K562 (cell line): ENCODE results near the gene TMCC1. TPM values are rescaled to one million over a fixed set of nuclear protein-coding genes. Genes with fewer than 3 reads are reported as not detected.

Source experiments
- ATAC-seq: fragments of 200-7000 bp; cut with Tn5 transposase; 3 replicates; pipeline ENCODE4 v1.9.1; 2020; ENCODE audit warnings: moderate library complexity
- BruUV-seq: library from RNA; stranded (reverse); fragments of 400-500 nt; replicated peaks from 2 replicates; lab custom pipeline; 2021; lab: Mats Ljungman, UMichigan
- CTCF ChIA-PET: fragments of 300-600 bp; formaldehyde crosslinking; extraction: SDS; loops from one replicate; lab custom pipeline; 2021; ENCODE audit warnings: low intra/inter-chr PET ratio; lab: Yijun Ruan, JAX
- POLR2A ChIA-PET: fragments of 300-600, 350-650 bp; sonication (Branson Sonifier 250); formaldehyde crosslinking; extraction: SDS; loops from one replicate; lab custom pipeline; 2021; ENCODE audit warnings: antibody characterized with exemption, inconsistent platforms; lab: Yijun Ruan, JAX
- DNase-seq, 4 experiments: peaks; one replicate each; pipeline versions ENCODE4 v3.0.0 to v3.0.0-alpha.2; 2011 to 2018; ENCODE audit warnings: low spot score in 3 of 4, mixed read lengths in 3 of 4; ENCODE audit errors: extremely low read depth in 1 of 4
- FAIRE-seq: peaks from 2 replicates; lab custom pipeline; 2011; peaks lifted over from hg19 to GRCh38; lab: Jason Lieb, UNC
- H2AFZ ChIP-seq: 2 replicates; pipeline ENCODE4 v1.6.0; 2011; ENCODE audit warnings: low read depth, low read length, control low read depth, inconsistent platforms
- H3K27ac ChIP-seq: fragments of 200-600 bp; 3 replicates; pipeline ENCODE4 v1.8.0; 2011; ENCODE audit warnings: low read depth, mild to moderate bottlenecking, control low read depth, inconsistent platforms, low read length, moderate library complexity, mixed read lengths; ENCODE audit errors: extremely low read depth
- H3K27me3 ChIP-seq, 2 experiments: fragments of 300-600 bp in 1 of 2; 2 replicates in 1 of 2; 3 replicates in 1 of 2; pipeline versions ENCODE4 v1.6.0 to v1.8.0; 2011; ENCODE audit warnings: inconsistent platforms in 2 of 2, low read length in 2 of 2, mild to moderate bottlenecking in 1 of 2, mixed read lengths in 1 of 2, moderate library complexity in 1 of 2; ENCODE audit not compliant: control insufficient read depth in 2 of 2, insufficient read depth in 2 of 2
- H3K36me3 ChIP-seq: fragments of 300-600 bp; 3 replicates; pipeline ENCODE4 v1.8.0; 2011; ENCODE audit warnings: mild to moderate bottlenecking, low read length, inconsistent platforms; ENCODE audit not compliant: control insufficient read depth, insufficient read depth
- H3K4me1 ChIP-seq, 2 experiments: fragments of 200-600 bp in 1 of 2; replicated peaks in 1 of 2; 2 replicates in 1 of 2; 3 replicates in 1 of 2; pipeline versions ENCODE4 v1.5.1 to v1.8.0; 2011; ENCODE audit warnings: inconsistent platforms in 2 of 2, low read length in 2 of 2, mild to moderate bottlenecking in 1 of 2, mixed read lengths in 1 of 2, moderate library complexity in 1 of 2; ENCODE audit not compliant: control insufficient read depth in 2 of 2, insufficient read depth in 2 of 2
- H3K4me2 ChIP-seq: 2 replicates; pipeline ENCODE4 v1.6.1; 2011; ENCODE audit warnings: low read length, control low read depth, inconsistent platforms, mixed read lengths; ENCODE audit not compliant: insufficient read depth
- H3K4me3 ChIP-seq: fragments of 200-600 bp; sonication (generic), shearing (Covaris generic); 2 replicates; pipeline ENCODE4 v1.5.1; 2016; ENCODE audit warnings: control low read depth, inconsistent platforms
- H3K79me2 ChIP-seq: fragments of 200-600 bp; 3 replicates; pipeline ENCODE4 v1.8.0; 2011; ENCODE audit warnings: low read length, inconsistent platforms; ENCODE audit not compliant: control insufficient read depth, insufficient read depth
- H3K9ac ChIP-seq, 2 experiments: 2 replicates each; pipeline versions ENCODE4 v1.6.0 to v1.6.1; 2011; ENCODE audit warnings: low read depth in 2 of 2, low read length in 2 of 2, control low read depth in 1 of 2, inconsistent platforms in 1 of 2, mild to moderate bottlenecking in 1 of 2, mixed read lengths in 1 of 2; ENCODE audit not compliant: insufficient read depth in 1 of 2
- H3K9me1 ChIP-seq: one replicate; pipeline ENCODE4 v1.6.0; 2011; ENCODE audit warnings: inconsistent platforms, mild to moderate bottlenecking, low read length, moderate library complexity; ENCODE audit not compliant: control insufficient read depth, insufficient read depth
- H3K9me3 ChIP-seq: replicated peaks from 2 replicates; pipeline ENCODE4 v1.5.1; 2011; ENCODE audit warnings: low read depth, low read length, inconsistent platforms; ENCODE audit not compliant: control insufficient read depth, insufficient read depth
- H4K20me1 ChIP-seq: replicated peaks from 2 replicates; pipeline ENCODE4 v1.6.1; 2011; ENCODE audit warnings: low read length, inconsistent platforms, mixed read lengths; ENCODE audit not compliant: control insufficient read depth, insufficient read depth
- AFF1 ChIP-seq, 2 experiments: fragments of 450-650 bp; IDR thresholded peaks; 2 replicates each; pipeline ENCODE4 v1.6.1; 2018; ENCODE audit warnings: mild to moderate bottlenecking in 2 of 2, low read depth in 1 of 2; ENCODE audit not compliant: partially characterized antibody in 2 of 2
- CEBPG ChIP-seq, 3 experiments: fragments of 200-800 bp in 1 of 3; sonication (Bioruptor generic) in 1 of 3; sonication (generic) in 1 of 3; formaldehyde crosslinking in 1 of 3; IDR thresholded peaks in 2 of 3; conservative IDR thresholded peaks in 1 of 3; 2 replicates each; pipeline versions ENCODE4 v1.6.1 to v1.8.0; 2016 to 2022; ENCODE audit warnings: missing compliant biosample characterization in 2 of 3, missing genetic modification characterization in 2 of 3, mild to moderate bottlenecking in 1 of 3, missing genetic modification reagents in 1 of 3
- FOXP1 ChIP-seq: sonication (generic); formaldehyde crosslinking; IDR thresholded peaks from 2 replicates; pipeline ENCODE4 v1.8.0; 2022; ENCODE audit warnings: mild to moderate bottlenecking, missing genetic modification reagents
- KAT2B ChIP-seq: IDR thresholded peaks from one replicate; pipeline ENCODE4 v1.6.1; 2012; ENCODE audit warnings: low read depth, mild to moderate bottlenecking, control low read depth, inconsistent platforms, low read length, moderate library complexity
- NCOA1 ChIP-seq: fragments of 450-650 bp; IDR thresholded peaks from 2 replicates; pipeline ENCODE4 v1.6.1; 2016; ENCODE audit warnings: low read depth
- SMC3 ChIP-seq: conservative IDR thresholded peaks from 2 replicates; pipeline ENCODE4 v1.6.1; 2011; ENCODE audit warnings: low read depth, low read length, improper control_type of control experiment; ENCODE audit not compliant: insufficient read depth
- SUPT5H ChIP-seq: fragments of 450-650 bp; IDR thresholded peaks from 2 replicates; pipeline ENCODE4 v1.6.1; 2016
- XRCC5 ChIP-seq: fragments of 200-400 bp; formaldehyde crosslinking; IDR thresholded peaks from 2 replicates; pipeline ENCODE4 v1.6.1; 2017; ENCODE audit warnings: low read depth, mild to moderate bottlenecking, low read length
- ZNF311 ChIP-seq: fragments of 250-450 bp; sonication (Bioruptor Pico); IDR thresholded peaks from 2 replicates; pipeline ENCODE4 v1.4.0; 2020; ENCODE audit warnings: mild to moderate bottlenecking, moderate library complexity
- ZNF583 ChIP-seq: fragments of 250-450 bp; sonication (Bioruptor Pico); IDR thresholded peaks from 2 replicates; pipeline ENCODE4 v1.4.0; 2020
- WGBS: fragments of 100-300 bp; shearing (Covaris generic); methylation state at CpG from one replicate; pipeline ENCODE4 v1.1.6; 2016; ENCODE audit warnings: low coverage, mixed read lengths; ENCODE audit not compliant: insufficient coverage; ENCODE audit errors: missing lambda C conversion rate; 5-methylcytosine and 5-hydroxymethylcytosine counted together
- in situ Hi-C: fragments of 300-500 bp; cut with MboI; formaldehyde crosslinking; loops from 4 replicates; pipeline ENCODE4 v1.15.0; 2018; ENCODE audit warnings: inconsistent platforms, mixed read lengths
- intact Hi-C: fragments of 100-400 bp; cut with micrococcal nuclease; formaldehyde crosslinking; loops from 2 replicates; pipeline ENCODE4 v1.14.2; 2022
- polyA plus RNA-seq, 8 experiments: library from polyadenylated mRNA; depleted of rRNA in 4 of 8; stranded (reverse) in 5 of 8; unstranded in 3 of 8; fragments of >200 nt; fragmentation: Nextera tagmentation in 2 of 8; fragmentation: Illumina TruSeq in 1 of 8; extraction: Ambion mirVana in 2 of 8; extraction: Trizol in 1 of 8; gene quantifications; 2 replicates each; pipeline versions ENCODE4 v1.2.1 to v1.2.3, GENCODE V29; 2011 to 2014; ENCODE audit warnings: inconsistent platforms in 1 of 8, missing spikeins in 1 of 8
- total RNA-seq, 7 experiments: library from RNA; depleted of rRNA in 6 of 7; stranded (reverse); fragments of >200 nt in 6 of 7; fragmentation: Illumina TruSeq in 2 of 7; extraction: Trizol in 2 of 7; gene quantifications; 2 replicates each; pipeline versions ENCODE4 v1.2.1 to v1.2.3, GENCODE V29; 2011 to 2021; ENCODE audit warnings: low replicate concordance in 1 of 7

The TMCC1 gene
- total and polyA plus RNA-seq, 9 of the 15 experiments (the other 6 are each of a cell fraction or from before 2014, with no cell fraction given): 0.89 to 8.7 (median 4.0) TPM

- FAIRE-seq (no peak), ATAC-seq (no peak), DNase-seq (no peak)
- 27% methylated on average over 5 of the region's 6 CpGs for WGBS
- POLR2A ChIA-PET: no interaction called here
- H3K79me2 ChIP-seq: no peaks in the 10 kb centered on the region
- H3K36me3 ChIP-seq: no peaks in the 10 kb centered on the region
- H3K27ac ChIP-seq: no peak overlapping the region
- H2AFZ ChIP-seq: no peak overlapping the region
- H3K9me3 ChIP-seq: no peaks in the 10 kb centered on the region
- in situ Hi-C loops: no loop called here
- H3K4me3 ChIP-seq: no peak overlapping the region
- intact Hi-C loops: no loop called here
- H3K9me1 ChIP-seq: no peaks in the 10 kb centered on the region
- BruUV-seq: no TSS peak
- CTCF ChIA-PET: no interaction called here
- TF ChIP-seq FOXP1 (CRISPR knock-in tag) (no peak), CEBPG (CRISPR knock-in tag; IDR thresholded peaks at IDR 0.05) (no peak), CEBPG (tag; conservative IDR thresholded peaks at IDR 0.05 in 1 of 2, IDR thresholded peaks at IDR 0.05 in 1 of 2) (peak in 1 of 2 experiments; percentile 27; a peak in 1 of 4 replicates)
- no peak overlapping the region for H3K4me2 ChIP-seq
- no peak overlapping the region for H3K9ac ChIP-seq
- H3K27me3 ChIP-seq: no peaks in the 10 kb centered on the region
- H3K4me1 ChIP-seq: no peaks in the 10 kb centered on the region
- H4K20me1 ChIP-seq: no peaks in the 10 kb centered on the region
Observed at GRCh38 chr3:129723558-129724324, 169.8 kb downstream of the TMCC1 start.

- intact Hi-C loops: no loop called here
- H3K27me3 ChIP-seq: no peaks in the 10 kb centered on the region
- no peaks in the 10 kb centered on the region for H3K36me3 ChIP-seq
- CTCF ChIA-PET: no interaction called here
- H3K9me3 ChIP-seq: no peaks in the 10 kb centered on the region
- no peaks in the 10 kb centered on the region for H3K4me1 ChIP-seq
- in situ Hi-C loops: no loop called here
- POLR2A ChIA-PET: no interaction called here
- no peak overlapping the region for H3K27ac ChIP-seq
- FAIRE-seq (no peak), DNase-seq (no peak), ATAC-seq (no peak)
- H3K79me2 ChIP-seq: no peaks in the 10 kb centered on the region
- no TSS peak for BruUV-seq
- H3K9ac ChIP-seq: no peak overlapping the region
- no peaks in the 10 kb centered on the region for H3K9me1 ChIP-seq
- no peaks in the 10 kb centered on the region for H4K20me1 ChIP-seq
- no peak overlapping the region for H2AFZ ChIP-seq
- H3K4me2 ChIP-seq: no peak overlapping the region
- no peak for TF ChIP-seq AFF1 (IDR thresholded peaks at IDR 0.05; ENCODE audit: low read depth in 1 of 2, partially characterized antibody in 2 of 2)
- TF ChIP-seq XRCC5: no peak
- TF ChIP-seq SMC3: no peak
- no peak for TF ChIP-seq ZNF583 (CRISPR knock-in tag)
- TF ChIP-seq SUPT5H: no peak
- no peak for TF ChIP-seq ZNF311 (CRISPR knock-in tag)
- no peak for TF ChIP-seq NCOA1
- no peak for TF ChIP-seq KAT2B
- H3K4me3 ChIP-seq: no peak overlapping the region
Observed at GRCh38 chr3:129722527-129722926, 171.0 kb downstream of the TMCC1 start.
